SU-DHL-6 (cell line): ENCODE measurements around the gene ZNF414.

Source experiments
- EZH2phosphoT487 ChIP-seq: fragments of 200-600 bp; sonication (generic), shearing (Covaris generic); conservative IDR thresholded peaks from 2 replicates; pipeline ENCODE4 v1.6.1; 2018; ENCODE audit warnings: mild to moderate bottlenecking, antibody characterized with exemption, low read length, moderate library complexity, mixed read lengths
- TF ChIP-seq, protein P1 (sequence below): fragments of 200-600 bp; sonication (generic); IDR thresholded peaks from one replicate; pipeline ENCODE4 v1.5.1; 2017; ENCODE audit warnings: antibody characterized with exemption, mild to moderate bottlenecking, low read length, moderate library complexity; ENCODE audit not compliant: insufficient read depth, poor library complexity, severe bottlenecking

DNA sequence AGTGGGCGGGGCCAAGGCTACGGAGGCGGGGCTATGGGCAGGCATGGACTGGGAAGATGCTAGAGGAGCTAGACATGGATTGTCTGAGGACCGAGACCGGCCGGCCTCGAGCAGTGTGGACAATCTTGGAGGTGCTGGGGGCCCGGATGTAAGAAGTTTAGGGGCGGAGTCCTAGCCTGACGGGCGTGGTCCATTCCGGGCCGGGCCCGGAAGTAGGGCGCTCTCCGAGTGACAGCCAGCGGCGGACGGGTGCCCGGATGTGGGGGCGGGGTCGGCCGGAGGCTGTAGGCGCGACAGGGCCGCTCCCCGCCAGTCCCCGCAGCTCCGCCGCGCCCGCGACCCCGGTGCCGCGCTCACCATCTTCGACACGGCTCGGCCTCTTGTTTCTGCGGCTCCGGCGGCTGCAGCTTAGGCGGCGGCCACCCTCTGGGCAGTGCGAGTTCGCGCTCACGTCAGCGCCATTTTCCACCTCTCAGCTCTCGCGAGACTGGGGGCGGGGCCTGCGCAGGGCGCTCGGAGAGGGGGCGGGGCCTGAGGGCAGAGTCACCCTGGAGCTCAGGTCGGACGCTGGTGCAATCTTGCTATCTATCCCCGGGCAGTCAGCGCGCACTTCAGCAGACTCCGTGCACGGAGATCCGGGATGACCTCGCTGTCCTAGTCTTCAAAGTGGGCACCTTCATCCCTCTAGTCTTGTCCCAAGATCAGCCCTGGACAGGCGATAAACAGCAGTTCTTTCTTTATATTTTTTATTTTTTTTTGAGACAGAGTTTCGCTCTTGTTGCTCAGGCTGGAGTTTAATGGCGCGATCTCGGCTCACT is at the start of gene ZNF414:
- TF ChIP-seq, protein P1, sequence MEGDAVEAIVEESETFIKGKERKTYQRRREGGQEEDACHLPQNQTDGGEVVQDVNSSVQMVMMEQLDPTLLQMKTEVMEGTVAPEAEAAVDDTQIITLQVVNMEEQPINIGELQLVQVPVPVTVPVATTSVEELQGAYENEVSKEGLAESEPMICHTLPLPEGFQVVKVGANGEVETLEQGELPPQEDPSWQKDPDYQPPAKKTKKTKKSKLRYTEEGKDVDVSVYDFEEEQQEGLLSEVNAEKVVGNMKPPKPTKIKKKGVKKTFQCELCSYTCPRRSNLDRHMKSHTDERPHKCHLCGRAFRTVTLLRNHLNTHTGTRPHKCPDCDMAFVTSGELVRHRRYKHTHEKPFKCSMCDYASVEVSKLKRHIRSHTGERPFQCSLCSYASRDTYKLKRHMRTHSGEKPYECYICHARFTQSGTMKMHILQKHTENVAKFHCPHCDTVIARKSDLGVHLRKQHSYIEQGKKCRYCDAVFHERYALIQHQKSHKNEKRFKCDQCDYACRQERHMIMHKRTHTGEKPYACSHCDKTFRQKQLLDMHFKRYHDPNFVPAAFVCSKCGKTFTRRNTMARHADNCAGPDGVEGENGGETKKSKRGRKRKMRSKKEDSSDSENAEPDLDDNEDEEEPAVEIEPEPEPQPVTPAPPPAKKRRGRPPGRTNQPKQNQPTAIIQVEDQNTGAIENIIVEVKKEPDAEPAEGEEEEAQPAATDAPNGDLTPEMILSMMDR: no peak
- no peak for TF ChIP-seq EZH2phosphoT487
